AG09309 (cell line): ENCODE results near the gene PABPN1.

ENCODE experiments used
- DNase-seq: peaks from one replicate; pipeline ENCODE4 v3.0.0-alpha.2; 2010; ENCODE audit warnings: low read depth
- H3K4me3 ChIP-seq: 2 replicates; pipeline ENCODE4 v1.5.1; 2011; ENCODE audit warnings: mild to moderate bottlenecking, low read depth, low read length, moderate library complexity; ENCODE audit not compliant: control insufficient read depth
- CTCF ChIP-seq: IDR thresholded peaks from 2 replicates; pipeline ENCODE4 v1.5.1; 2011; ENCODE audit warnings: mild to moderate bottlenecking, low read depth, low read length, inconsistent platforms; ENCODE audit not compliant: insufficient read depth, control insufficient read depth; ENCODE audit errors: missing control alignments

Gene PABPN1

GRCh38 chr14:23308721-23309445 lies 12.4 kb upstream of the PABPN1 start:
- no peak for DNase-seq
- peak overlapping the region; percentile 72; the same call in 1 of the 2 replicates for H3K4me3 ChIP-seq
- TF ChIP-seq CTCF, result no peak

GRCh38 chr14:23310546-23310945 lies 10.7 kb upstream of the PABPN1 start:
- no peak for TF ChIP-seq CTCF
- no peak overlapping the region for H3K4me3 ChIP-seq

GRCh38 chr14:23316300-23316699 lies 5.0 kb upstream of the PABPN1 start:
- no peak for TF ChIP-seq CTCF
- no peak overlapping the region for H3K4me3 ChIP-seq
- no peak for DNase-seq

More at GRCh38 chr14:23310546-23310945, 10.7 kb upstream of the PABPN1 start:
- DNase-seq, result no peak

GRCh38 chr14:23319746-23320583 lies 1.3 kb upstream of the PABPN1 start:
- H3K4me3 ChIP-seq, result no peak overlapping the region
- no peak for DNase-seq
- no peak for TF ChIP-seq CTCF

GRCh38 chr14:23321572-23322547 lies 603 bp downstream of the PABPN1 start:
- no peak for TF ChIP-seq CTCF
- no peak for DNase-seq

GRCh38 chr14:23322568-23323517 lies 1.6 kb downstream of the PABPN1 start:
- no peak for DNase-seq
- TF ChIP-seq CTCF, result no peak
- H3K4me3 ChIP-seq, result peak overlapping the region; percentile 72

More at GRCh38 chr14:23321572-23322547, 603 bp downstream of the PABPN1 start:
- H3K4me3 ChIP-seq, result peak overlapping the region; percentile 72
